Keratinocyte (primary cell): ENCODE measurements around the gene NECTIN4.
A peak's percentile ranks its signal among the peaks of the same experiment; 100 is the strongest.

Source experiments
- CTCF ChIP-seq, 3 experiments: IDR thresholded peaks in 1 of 3; conservative IDR thresholded peaks in 1 of 3; optimal IDR thresholded peaks in 1 of 3; 2 replicates in 2 of 3; 3 replicates in 1 of 3; pipeline versions ENCODE3 to v1.5.1; 2011; ENCODE audit warnings: low read length in 3 of 3, mild to moderate bottlenecking in 3 of 3, moderate library complexity in 2 of 3, control low read depth in 1 of 3, inconsistent platforms in 1 of 3; ENCODE audit not compliant: insufficient read depth in 2 of 3; ENCODE audit errors: extremely low read depth in 1 of 3
- EZH2 ChIP-seq: IDR thresholded peaks from one replicate; pipeline ENCODE4 v1.6.1; 2012; ENCODE audit warnings: inconsistent platforms, mild to moderate bottlenecking, low read length, moderate library complexity

GRCh38 chr1:161089251-161089924 is at the start of gene NECTIN4:
- TF ChIP-seq CTCF (optimal IDR thresholded peaks at IDR 0.05 in 1 of 3, IDR thresholded peaks at IDR 0.05 in 1 of 3, conservative IDR thresholded peaks at IDR 0.05 in 1 of 3; ENCODE audit: extremely low read depth in 1 of 3, insufficient read depth in 2 of 3, low read length in 3 of 3) (peak in 1 of 3 experiments; percentile 13), EZH2 (no peak)
